Mesodermal cell (in vitro differentiated cells): Measurements from ENCODE around the gene ELMOD3.

Source experiments
- H3K27ac ChIP-seq: 2 replicates; pipeline ENCODE4 v1.7.0; 2013; ENCODE audit warnings: mild to moderate bottlenecking, low read depth, low read length, moderate library complexity; ENCODE audit not compliant: severe bottlenecking
- H3K36me3 ChIP-seq: 2 replicates; pipeline ENCODE4 v1.7.1; 2013; ENCODE audit warnings: mild to moderate bottlenecking, low read length, moderate library complexity; ENCODE audit not compliant: control insufficient read depth, insufficient read depth
- H3K4me1 ChIP-seq: one replicate; pipeline ENCODE4 v1.7.1; 2013; ENCODE audit warnings: mild to moderate bottlenecking, low read length; ENCODE audit not compliant: insufficient read depth, control insufficient read depth, poor library complexity, severe bottlenecking
- H3K4me3 ChIP-seq: 2 replicates; pipeline ENCODE4 v1.7.0; 2013; ENCODE audit warnings: low read length, control low read depth, mild to moderate bottlenecking; ENCODE audit not compliant: insufficient read depth, poor library complexity, severe bottlenecking; ENCODE audit errors: extremely low read depth
- H3K9me3 ChIP-seq: 2 replicates; pipeline ENCODE4 v1.7.1; 2013; ENCODE audit warnings: mild to moderate bottlenecking, low read length, moderate library complexity; ENCODE audit not compliant: control insufficient read depth
- WGBS, 2 experiments: methylation state at CpG; one replicate each; pipeline ENCODE4 v1.1.5; 2013; ENCODE audit warnings: missing lambda C conversion rate in 2 of 2; ENCODE audit not compliant: insufficient coverage in 2 of 2; 5-methylcytosine and 5-hydroxymethylcytosine counted together

Gene ELMOD3

GRCh38 chr2:85429213-85429923, 74.8 kb downstream of the ELMOD3 start:
- WGBS, 2 experiments = 77 to 89% methylated on average over 9 to 12 of the region's 12 CpGs

DNA sequence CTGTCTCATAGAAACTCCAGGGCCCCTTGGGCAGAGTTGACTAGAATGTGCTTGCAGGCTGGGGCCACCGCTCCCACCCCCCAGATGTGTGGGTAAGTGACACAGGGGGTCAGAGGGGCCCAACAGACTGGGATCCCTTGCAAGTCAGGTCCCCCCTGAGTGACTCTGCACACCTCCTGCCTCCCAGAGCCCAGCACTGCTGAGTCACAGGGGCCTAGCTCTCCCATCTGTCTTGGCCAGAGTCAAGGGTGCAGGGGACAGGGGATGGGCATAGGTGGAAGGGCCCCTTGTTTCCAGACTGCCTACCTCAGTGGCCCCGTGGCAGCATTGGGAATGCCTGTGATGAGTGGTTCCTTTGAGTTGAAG, 75.3 kb downstream of the ELMOD3 start:
- H3K4me3 ChIP-seq = no peak overlapping the region
- H3K9me3 ChIP-seq = no peaks in the 10 kb centered on the region
- no peak overlapping the region for H3K27ac ChIP-seq
- H3K36me3 ChIP-seq = no peaks in the 10 kb centered on the region
- peaks cover 8% of the 10 kb centered on the region for H3K4me1 ChIP-seq
- WGBS, 2 experiments = 92% methylated on average over 2 of the region's 2 CpGs; no CpG with 5 or more reads in 1 of the 2 experiments

More at GRCh38 chr2:85429213-85429923, 74.8 kb downstream of the ELMOD3 start:
- peaks cover 8% of the 10 kb centered on the region for H3K4me1 ChIP-seq
- H3K4me3 ChIP-seq = no peak overlapping the region
- no peaks in the 10 kb centered on the region for H3K36me3 ChIP-seq
- no peak overlapping the region for H3K27ac ChIP-seq
- no peaks in the 10 kb centered on the region for H3K9me3 ChIP-seq

GRCh38 chr2:85430752-85431569, 76.4 kb downstream of the ELMOD3 start:
- WGBS, 2 experiments = 3 to 25% methylated on average over 4 to 5 of the region's 16 CpGs
- Histone ChIP-seq H3K9me3 (no peaks in the 10 kb centered on the region), H3K4me3 (no peak overlapping the region), H3K36me3 (no peaks in the 10 kb centered on the region), H3K4me1 (peaks cover 8% of the 10 kb centered on the region), H3K27ac (no peak overlapping the region)

- Histone ChIP-seq H3K4me1 (peaks cover 8% of the 10 kb centered on the region), H3K36me3 (no peaks in the 10 kb centered on the region), H3K27ac (no peak overlapping the region), H3K9me3 (no peaks in the 10 kb centered on the region), H3K4me3 (no peak overlapping the region)
- WGBS, 2 experiments = 65 to 71% methylated on average over 5 to 6 of the region's 10 CpGs
These were observed 77.1 kb downstream of the ELMOD3 start for GRCh38 chr2:85431570-85432205.

GRCh38 chr2:85433511-85434089, 79.0 kb downstream of the ELMOD3 start:
- WGBS, 2 experiments = 68 to 76% methylated on average over 5 to 6 of the region's 6 CpGs
- Histone ChIP-seq H3K9me3 (no peaks in the 10 kb centered on the region), H3K4me3 (no peak overlapping the region), H3K36me3 (no peaks in the 10 kb centered on the region), H3K27ac (no peak overlapping the region), H3K4me1 (peaks cover 17% of the 10 kb centered on the region)

DNA sequence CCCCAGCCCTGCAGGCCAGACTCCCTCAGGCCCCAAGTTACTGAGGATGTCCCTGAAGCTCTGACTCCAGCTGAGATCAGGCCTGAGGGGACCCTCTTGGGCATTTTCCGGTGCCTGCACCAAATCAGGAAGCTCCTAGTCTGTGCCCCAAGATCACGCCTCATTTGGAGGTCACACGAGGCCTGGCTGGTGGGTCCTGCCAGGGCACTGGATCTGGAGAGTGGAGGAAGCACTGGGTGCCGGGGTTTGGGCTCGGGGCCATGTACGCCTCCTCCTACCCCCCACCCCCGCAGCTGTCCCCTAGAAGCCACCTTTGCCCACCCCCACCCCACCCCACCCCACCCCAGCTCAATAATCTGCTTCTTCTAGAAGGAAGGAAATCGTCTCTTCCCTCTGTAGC, 80.1 kb downstream of the ELMOD3 start:
- WGBS, 2 experiments = 67% methylated on average over 1 of the region's 8 CpGs; no CpG with 5 or more reads in 1 of the 2 experiments
- H3K27ac ChIP-seq = no peak overlapping the region

GRCh38 chr2:85435220-85435958, 80.8 kb downstream of the ELMOD3 start:
- Histone ChIP-seq H3K4me3 (no peak overlapping the region), H3K36me3 (no peaks in the 10 kb centered on the region), H3K27ac (no peak overlapping the region), H3K4me1 (peaks cover 9% of the 10 kb centered on the region), H3K9me3 (no peaks in the 10 kb centered on the region)
- WGBS, 2 experiments = 96% methylated on average over 17 to 21 of the region's 21 CpGs

More for the DNA sequence above, 80.1 kb downstream of the ELMOD3 start:
- Histone ChIP-seq H3K4me3 (no peak overlapping the region), H3K36me3 (no peaks in the 10 kb centered on the region), H3K4me1 (peaks cover 16% of the 10 kb centered on the region), H3K9me3 (no peaks in the 10 kb centered on the region)

DNA sequence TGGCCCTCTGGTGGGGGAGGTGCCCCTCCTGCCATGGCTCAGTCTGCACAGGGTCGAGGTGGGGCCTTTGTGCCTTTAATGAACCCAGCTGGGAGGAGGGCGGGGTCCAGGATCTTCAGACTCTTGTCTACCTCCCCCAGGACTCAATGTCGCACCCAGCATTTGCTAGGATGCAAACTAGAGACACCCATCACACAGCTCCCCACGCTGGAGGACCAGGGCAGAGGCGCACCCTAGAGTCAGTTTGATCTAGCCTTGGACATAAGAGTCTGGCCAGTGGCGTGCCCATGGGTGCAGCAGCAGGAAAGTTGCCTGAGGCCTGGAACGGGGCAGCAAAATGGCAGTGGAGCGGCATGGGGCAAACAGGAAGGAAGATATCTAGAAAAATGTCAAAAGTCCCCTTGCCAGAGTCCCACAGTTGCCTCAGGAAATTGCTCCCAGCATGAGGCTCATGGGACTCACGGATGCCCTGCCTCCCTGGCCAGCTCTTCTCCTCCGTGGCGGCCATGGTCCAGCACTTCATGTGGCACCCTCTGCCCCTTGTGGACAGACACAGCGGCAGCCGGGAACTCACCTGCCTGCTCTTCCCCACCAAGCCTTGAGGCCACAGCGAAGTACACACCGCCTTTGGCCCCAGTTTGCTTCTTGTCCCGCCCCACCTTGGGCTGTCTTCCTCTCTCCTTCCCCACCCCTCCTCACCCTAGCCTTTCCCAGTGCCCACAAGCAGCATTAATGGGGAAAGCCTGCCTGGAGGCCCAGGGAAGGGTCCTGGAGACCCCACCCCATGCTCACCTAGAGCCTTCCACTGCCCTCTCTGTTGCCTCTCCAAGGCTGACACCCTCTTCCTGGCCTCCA, 81.6 kb downstream of the ELMOD3 start:
- WGBS, 2 experiments = 92 to 94% methylated on average over 11 to 16 of the region's 16 CpGs
- Histone ChIP-seq H3K27ac (no peak overlapping the region), H3K4me3 (no peak overlapping the region), H3K4me1 (peaks cover 9% of the 10 kb centered on the region), H3K9me3 (no peaks in the 10 kb centered on the region), H3K36me3 (no peaks in the 10 kb centered on the region)

- Histone ChIP-seq H3K4me3 (no peak overlapping the region), H3K36me3 (no peaks in the 10 kb centered on the region), H3K27ac (no peak overlapping the region), H3K9me3 (no peaks in the 10 kb centered on the region), H3K4me1 (peaks cover 9% of the 10 kb centered on the region)
- WGBS, 2 experiments = 72% methylated on average over 5 to 8 of the region's 10 CpGs
These were observed 82.4 kb downstream of the ELMOD3 start for GRCh38 chr2:85436836-85437487.
